Measurements from ENCODE around the gene TBC1D23. TPM values are rescaled to one million over a fixed set of nuclear protein-coding genes. Genes with fewer than 3 reads are reported as not detected.

The TBC1D23 gene
- polyA plus RNA-seq, 1 of the 3 experiments (the other 2 are of a cell fraction), result 6.7 TPM

- WGBS (ENCODE audit: low lambda C conversion rate), result 94% methylated on average over 4 of the region's 4 CpGs
- POLR2A ChIA-PET, result no interaction called here
- H4K20me1 ChIP-seq (ENCODE audit: insufficient read depth), result no peaks in the 10 kb centered on the region
These were observed 70.9 kb downstream of the TBC1D23 start for GRCh38 chr3:100331660-100332059.

More at GRCh38 chr3:100331660-100332059, 70.9 kb downstream of the TBC1D23 start:
- Histone ChIP-seq H3K27me3 (ENCODE audit: insufficient read depth) (no peaks in the 10 kb centered on the region), H3K4me2 (no peak overlapping the region), H3K9me3 (no peaks in the 10 kb centered on the region), H3K4me1 (ENCODE audit: control insufficient read depth in 1 of 2, insufficient read depth in 2 of 2, low read depth in 1 of 2, low read length in 1 of 2) (peaks cover 0 to 11% of the 10 kb centered on the region in 2 experiments; a peak in 1 of 4 replicates), H3K9me2 (no peaks in the 10 kb centered on the region), H3K36me3 (replicated peaks in 1 of 2; ENCODE audit: control insufficient read depth in 1 of 2, insufficient read depth in 2 of 2, low read length in 1 of 2) (peaks cover 0 to 12% of the 10 kb centered on the region in 2 experiments), H3K4me3 (ENCODE audit: low read depth in 2 of 2, low read length in 1 of 2) (no peak overlapping the region), H3F3A (replicated peaks; ENCODE audit: insufficient read depth) (no peaks in the 10 kb centered on the region), H2AFZ (ENCODE audit: low read depth) (no peak overlapping the region), H3K27ac (ENCODE audit: low read depth in 2 of 2, low read length in 1 of 2) (no peak overlapping the region), H3K9ac (no peak overlapping the region), H3K79me2 (ENCODE audit: insufficient read depth) (peaks cover 13% of the 10 kb centered on the region; the same call in 1 of the 2 replicates)
- no peak for TF ChIP-seq RFX5 (IDR thresholded peaks at IDR 0.05; ENCODE audit: low read length)
- no peak for TF ChIP-seq CTCF (IDR thresholded peaks at IDR 0.05)
- no peak for TF ChIP-seq FOSL2 (IDR thresholded peaks at IDR 0.05; ENCODE audit: borderline replicate concordance, low read depth)
- no peak for TF ChIP-seq EP300 (IDR thresholded peaks at IDR 0.05; ENCODE audit: borderline replicate concordance in 1 of 2, low read depth in 1 of 2, low read length in 1 of 2)
- no peak for TF ChIP-seq YY1 (IDR thresholded peaks at IDR 0.05; ENCODE audit: low read depth)
- no peak for TF ChIP-seq TAF1 (IDR thresholded peaks at IDR 0.05; ENCODE audit: borderline replicate concordance, low read depth, low read length)
- TF ChIP-seq SIN3A (IDR thresholded peaks at IDR 0.05; ENCODE audit: borderline replicate concordance, low read depth, low read length), result no peak
- TF ChIP-seq RXRA (IDR thresholded peaks at IDR 0.05; ENCODE audit: borderline replicate concordance, low read depth), result no peak
- TF ChIP-seq GATA2 (CRISPR knock-in tag; IDR thresholded peaks at IDR 0.05), result no peak
- no peak for TF ChIP-seq RCOR1 (IDR thresholded peaks at IDR 0.05; ENCODE audit: low read length)
- TF ChIP-seq REST (IDR thresholded peaks at IDR 0.05; ENCODE audit: low read depth, low read length), result no peak
- TF ChIP-seq TEAD4 (IDR thresholded peaks at IDR 0.05; ENCODE audit: borderline replicate concordance, insufficient read depth), result no peak
- no peak for TF ChIP-seq NFIC (IDR thresholded peaks at IDR 0.05; ENCODE audit: borderline replicate concordance)
- TF ChIP-seq TCF12 (IDR thresholded peaks at IDR 0.05), result no peak
- TF ChIP-seq JUND (IDR thresholded peaks at IDR 0.05), result no peak
- DNase-seq, result no peak
- CTCF ChIA-PET, result interaction anchor here (2.9 kb wide), 1 partner anchor 15 kb away, joined by 14 read pairs; no protein-coding TSS in a partner anchor
